ENCODE measurements around the gene DCUN1D3. TPM values are rescaled to one million over a fixed set of nuclear protein-coding genes. Genes with fewer than 3 reads are reported as not detected.

The DCUN1D3 gene
- total and polyA plus RNA-seq, 9 donors: 4.3 to 7.8 (median 5.1) TPM

GRCh38 chr16:20923876-20924275 is 23.7 kb upstream of the DCUN1D3 start:
- Histone ChIP-seq H3K27me3 (ENCODE audit: control insufficient read depth, insufficient read depth, low read length) (no peaks in the 10 kb centered on the region), H3K4me3 (ENCODE audit: low read length) (no peak overlapping the region), H3K36me3 (ENCODE audit: control insufficient read depth, insufficient read depth, low read length) (peaks cover 6% of the 10 kb centered on the region), H3K4me1 (ENCODE audit: control insufficient read depth, insufficient read depth, low read length) (peaks cover under 1% of the 10 kb centered on the region), H3K27ac (ENCODE audit: low read length) (no peak overlapping the region), H3K9me3 (replicated peaks; ENCODE audit: control insufficient read depth, low read depth, low read length) (no peaks in the 10 kb centered on the region)
- WGBS (ENCODE audit: insufficient coverage): no CpG with 5 or more reads among the region's 3 CpGs
- DNase-seq: no peak

- peaks cover 3% of the 10 kb centered on the region for H3K4me1 ChIP-seq (ENCODE audit: control insufficient read depth, insufficient read depth, low read length)
- H3K4me3 ChIP-seq (ENCODE audit: low read length): no peak overlapping the region
- peaks cover 9% of the 10 kb centered on the region for H3K36me3 ChIP-seq (ENCODE audit: control insufficient read depth, insufficient read depth, low read length)
- no peaks in the 10 kb centered on the region for H3K9me3 ChIP-seq (replicated peaks; ENCODE audit: control insufficient read depth, low read depth, low read length)
- H3K27me3 ChIP-seq (ENCODE audit: control insufficient read depth, insufficient read depth, low read length): no peaks in the 10 kb centered on the region
- no peak overlapping the region for H3K27ac ChIP-seq (ENCODE audit: low read length)
- DNase-seq: no peak
- WGBS (ENCODE audit: insufficient coverage): no CpG with 5 or more reads among the region's 2 CpGs
Observed at GRCh38 chr16:20920799-20921198, 20.6 kb upstream of the DCUN1D3 start.

GRCh38 chr16:20920091-20920490 is 19.9 kb upstream of the DCUN1D3 start:
- DNase-seq: no peak
- H3K9me3 ChIP-seq (replicated peaks; ENCODE audit: control insufficient read depth, low read depth, low read length): no peaks in the 10 kb centered on the region
- H3K4me3 ChIP-seq (ENCODE audit: low read length): no peak overlapping the region
- H3K27me3 ChIP-seq (ENCODE audit: control insufficient read depth, insufficient read depth, low read length): no peaks in the 10 kb centered on the region
- peaks cover 5% of the 10 kb centered on the region for H3K36me3 ChIP-seq (ENCODE audit: control insufficient read depth, insufficient read depth, low read length)
- WGBS (ENCODE audit: insufficient coverage): no CpG with 5 or more reads among the region's 5 CpGs
- no peak overlapping the region for H3K27ac ChIP-seq (ENCODE audit: low read length)
- H3K4me1 ChIP-seq (ENCODE audit: control insufficient read depth, insufficient read depth, low read length): peaks cover 3% of the 10 kb centered on the region

- WGBS (ENCODE audit: insufficient coverage): 86% methylated on average over 1 of the region's 4 CpGs
- Histone ChIP-seq H3K4me1 (ENCODE audit: control insufficient read depth, insufficient read depth, low read length) (peaks cover 3% of the 10 kb centered on the region), H3K9me3 (replicated peaks; ENCODE audit: control insufficient read depth, low read depth, low read length) (no peaks in the 10 kb centered on the region), H3K27ac (ENCODE audit: low read length) (no peak overlapping the region), H3K27me3 (ENCODE audit: control insufficient read depth, insufficient read depth, low read length) (no peaks in the 10 kb centered on the region), H3K36me3 (ENCODE audit: control insufficient read depth, insufficient read depth, low read length) (peaks cover 3% of the 10 kb centered on the region), H3K4me3 (ENCODE audit: low read length) (no peak overlapping the region)
- DNase-seq: peak; percentile 47
Observed at GRCh38 chr16:20918486-20919239, 18.5 kb upstream of the DCUN1D3 start.

GRCh38 chr16:20916942-20917341 is 16.8 kb upstream of the DCUN1D3 start:
- no peaks in the 10 kb centered on the region for H3K9me3 ChIP-seq (replicated peaks; ENCODE audit: control insufficient read depth, low read depth, low read length)
- WGBS (ENCODE audit: insufficient coverage): 81% methylated on average over 2 of the region's 4 CpGs
- H3K4me1 ChIP-seq (ENCODE audit: control insufficient read depth, insufficient read depth, low read length): peaks cover 3% of the 10 kb centered on the region
- no peak overlapping the region for H3K27ac ChIP-seq (ENCODE audit: low read length)
- no peak overlapping the region for H3K4me3 ChIP-seq (ENCODE audit: low read length)
- H3K36me3 ChIP-seq (ENCODE audit: control insufficient read depth, insufficient read depth, low read length): peaks cover 3% of the 10 kb centered on the region
- H3K27me3 ChIP-seq (ENCODE audit: control insufficient read depth, insufficient read depth, low read length): no peaks in the 10 kb centered on the region
- no peak for DNase-seq

- H3K36me3 ChIP-seq (ENCODE audit: control insufficient read depth, insufficient read depth, low read length): peaks cover 3% of the 10 kb centered on the region
- H3K4me1 ChIP-seq (ENCODE audit: control insufficient read depth, insufficient read depth, low read length): peaks cover 3% of the 10 kb centered on the region
- WGBS (ENCODE audit: insufficient coverage): 78% methylated on average over 10 of the region's 10 CpGs
- H3K9me3 ChIP-seq (replicated peaks; ENCODE audit: control insufficient read depth, low read depth, low read length): no peaks in the 10 kb centered on the region
- H3K4me3 ChIP-seq (ENCODE audit: low read length): no peak overlapping the region
- no peak for DNase-seq
- H3K27ac ChIP-seq (ENCODE audit: low read length): no peak overlapping the region
- H3K27me3 ChIP-seq (ENCODE audit: control insufficient read depth, insufficient read depth, low read length): no peaks in the 10 kb centered on the region
Observed at GRCh38 chr16:20916289-20916688, 16.1 kb upstream of the DCUN1D3 start.

- Histone ChIP-seq H3K27me3 (ENCODE audit: control insufficient read depth, insufficient read depth, low read length) (no peaks in the 10 kb centered on the region), H3K36me3 (ENCODE audit: control insufficient read depth, insufficient read depth, low read length) (no peaks in the 10 kb centered on the region), H3K4me1 (ENCODE audit: control insufficient read depth, insufficient read depth, low read length) (peaks cover 13% of the 10 kb centered on the region), H3K9me3 (replicated peaks; ENCODE audit: control insufficient read depth, low read depth, low read length) (no peaks in the 10 kb centered on the region), H3K27ac (ENCODE audit: low read length) (peak overlapping the region; percentile 66), H3K4me3 (ENCODE audit: low read length) (no peak overlapping the region)
- WGBS (ENCODE audit: insufficient coverage): 33% methylated on average over 1 of the region's 1 CpG
- DNase-seq: no peak
Observed at GRCh38 chr16:20911361-20911760, 11.2 kb upstream of the DCUN1D3 start.

- Histone ChIP-seq H3K9me3 (replicated peaks; ENCODE audit: control insufficient read depth, low read depth, low read length) (no peaks in the 10 kb centered on the region), H3K27ac (ENCODE audit: low read length) (peak overlapping the region; percentile 66), H3K27me3 (ENCODE audit: control insufficient read depth, insufficient read depth, low read length) (no peaks in the 10 kb centered on the region), H3K4me1 (ENCODE audit: control insufficient read depth, insufficient read depth, low read length) (peaks cover 16% of the 10 kb centered on the region), H3K4me3 (ENCODE audit: low read length) (no peak overlapping the region), H3K36me3 (ENCODE audit: control insufficient read depth, insufficient read depth, low read length) (no peaks in the 10 kb centered on the region)
- peak; percentile 87 for DNase-seq
- no CpG with 5 or more reads among the region's 2 CpGs for WGBS (ENCODE audit: insufficient coverage)
Observed at GRCh38 chr16:20910781-20911321, 10.7 kb upstream of the DCUN1D3 start.

GRCh38 chr16:20906341-20907255 is 6.4 kb upstream of the DCUN1D3 start:
- DNase-seq: peak; percentile 92
- H3K4me1 ChIP-seq (ENCODE audit: control insufficient read depth, insufficient read depth, low read length): peaks cover 29% of the 10 kb centered on the region
- no peak overlapping the region for H3K4me3 ChIP-seq (ENCODE audit: low read length)
- H3K27ac ChIP-seq (ENCODE audit: low read length): peak overlapping the region; percentile 89
- H3K9me3 ChIP-seq (replicated peaks; ENCODE audit: control insufficient read depth, low read depth, low read length): no peaks in the 10 kb centered on the region
- no peaks in the 10 kb centered on the region for H3K27me3 ChIP-seq (ENCODE audit: control insufficient read depth, insufficient read depth, low read length)
- H3K36me3 ChIP-seq (ENCODE audit: control insufficient read depth, insufficient read depth, low read length): peaks cover 3% of the 10 kb centered on the region
- WGBS (ENCODE audit: insufficient coverage): 80% methylated on average over 1 of the region's 4 CpGs

- WGBS (ENCODE audit: insufficient coverage): no CpG with 5 or more reads among the region's 3 CpGs
- Histone ChIP-seq H3K4me3 (ENCODE audit: low read length) (no peak overlapping the region), H3K9me3 (replicated peaks; ENCODE audit: control insufficient read depth, low read depth, low read length) (no peaks in the 10 kb centered on the region), H3K4me1 (ENCODE audit: control insufficient read depth, insufficient read depth, low read length) (peaks cover 34% of the 10 kb centered on the region), H3K27me3 (ENCODE audit: control insufficient read depth, insufficient read depth, low read length) (no peaks in the 10 kb centered on the region), H3K36me3 (ENCODE audit: control insufficient read depth, insufficient read depth, low read length) (peaks cover 3% of the 10 kb centered on the region), H3K27ac (ENCODE audit: low read length) (peak overlapping the region; percentile 89)
- no peak for DNase-seq
Observed at GRCh38 chr16:20905576-20905975, 5.4 kb upstream of the DCUN1D3 start.
